ENCODE measurements around the gene CCDC159.
"Not testable (repeated sequence)": the region's sequence is repeated elsewhere in the genome, so short reads cannot be mapped to it uniquely, and the experiment has no call there.

The CCDC159 gene

GRCh38 chr19:11338121-11338520 lies 8.2 kb upstream of the CCDC159 start:
- H3K4me3 ChIP-seq (ENCODE audit: low read depth in 1 of 5, low read length in 5 of 5), result peak overlapping the region in 1 of 5 donors; percentile 82
- H3K9me3 ChIP-seq (ENCODE audit: control insufficient read depth in 5 of 5, low read length in 5 of 5), result no peaks in the 10 kb centered on the region
- H3K36me3 ChIP-seq (ENCODE audit: control insufficient read depth in 5 of 5, insufficient read depth in 5 of 5, low read length in 5 of 5), result peaks cover 0 to 45% (median 33%) of the 10 kb centered on the region in 5 donors
- H3K27me3 ChIP-seq (ENCODE audit: control insufficient read depth in 5 of 5, insufficient read depth in 4 of 5, low read length in 5 of 5), result no peaks in the 10 kb centered on the region
- no peak overlapping the region for H3K27ac ChIP-seq (ENCODE audit: low read depth, low read length)
- H3K4me1 ChIP-seq (ENCODE audit: control insufficient read depth in 5 of 5, insufficient read depth in 5 of 5, low read length in 5 of 5), result peaks cover 4 to 21% (median 17%) of the 10 kb centered on the region in 5 donors
- H3K9ac ChIP-seq (ENCODE audit: low read length in 5 of 5), result peak overlapping the region in 3 of 5 donors; percentile 73 to 75 (median 74)

- H3K27me3 ChIP-seq (ENCODE audit: control insufficient read depth in 5 of 5, insufficient read depth in 4 of 5, low read length in 5 of 5), result no peaks in the 10 kb centered on the region
- H3K9me3 ChIP-seq (ENCODE audit: control insufficient read depth in 5 of 5, low read length in 5 of 5), result no peaks in the 10 kb centered on the region
- peak overlapping the region; percentile 23 for H3K27ac ChIP-seq (ENCODE audit: low read depth, low read length)
- H3K4me3 ChIP-seq (ENCODE audit: low read depth in 1 of 5, low read length in 5 of 5), result peak overlapping the region; percentile 37 to 82 (median 76)
- peaks cover 0 to 41% (median 29%) of the 10 kb centered on the region in 5 donors for H3K36me3 ChIP-seq (ENCODE audit: control insufficient read depth in 5 of 5, insufficient read depth in 5 of 5, low read length in 5 of 5)
- peaks cover 4 to 23% (median 17%) of the 10 kb centered on the region in 5 donors for H3K4me1 ChIP-seq (ENCODE audit: control insufficient read depth in 5 of 5, insufficient read depth in 5 of 5, low read length in 5 of 5)
- peak overlapping the region in 4 of 5 donors; percentile 30 to 75 (median 74) for H3K9ac ChIP-seq (ENCODE audit: low read length in 5 of 5)
Observed at GRCh38 chr19:11338569-11339253, 7.6 kb upstream of the CCDC159 start.

GRCh38 chr19:11339254-11340098 lies 6.8 kb upstream of the CCDC159 start, which contains the start of gene RAB3D:
TSS of gene RAB3D (minus strand) at chr19:11339657. CDS start at chr19:11337399, 2,258 bp downstream.
- Histone ChIP-seq H3K27me3 (ENCODE audit: control insufficient read depth in 5 of 5, insufficient read depth in 4 of 5, low read length in 5 of 5) (no peaks in the 10 kb centered on the region), H3K36me3 (ENCODE audit: control insufficient read depth in 5 of 5, insufficient read depth in 5 of 5, low read length in 5 of 5) (peaks cover 0 to 34% (median 25%) of the 10 kb centered on the region in 5 donors), H3K4me1 (ENCODE audit: control insufficient read depth in 5 of 5, insufficient read depth in 5 of 5, low read length in 5 of 5) (peaks cover 7 to 30% (median 22%) of the 10 kb centered on the region in 5 donors), H3K27ac (ENCODE audit: low read depth, low read length) (peak within 1 kb of the TSS; percentile 23), H3K4me3 (ENCODE audit: low read depth in 1 of 5, low read length in 5 of 5) (peak within 1 kb of the TSS; percentile 66 to 82 (median 76)), H3K9ac (ENCODE audit: low read length in 5 of 5) (peak within 1 kb of the TSS in 4 of 5 donors; percentile 48 to 75 (median 74)), H3K9me3 (ENCODE audit: control insufficient read depth in 5 of 5, low read length in 5 of 5) (no peaks in the 10 kb centered on the region)

- not testable (repeated sequence) for H3K27me3 ChIP-seq (ENCODE audit: control insufficient read depth in 5 of 5, insufficient read depth in 4 of 5, low read length in 5 of 5); H3K9me3 ChIP-seq (ENCODE audit: control insufficient read depth in 5 of 5, low read length in 5 of 5); H3K27ac ChIP-seq (ENCODE audit: low read depth, low read length)
- peak overlapping the region; percentile 66 to 82 (median 76) for H3K4me3 ChIP-seq (ENCODE audit: low read depth in 1 of 5, low read length in 5 of 5)
- H3K4me1 ChIP-seq (ENCODE audit: control insufficient read depth in 5 of 5, insufficient read depth in 5 of 5, low read length in 5 of 5), result peaks cover 7 to 34% (median 27%) of the 10 kb centered on the region in 5 donors
- peak overlapping the region in 1 of 5 donors; percentile 1 for H3K9ac ChIP-seq (ENCODE audit: low read length in 5 of 5)
- H3K36me3 ChIP-seq (ENCODE audit: control insufficient read depth in 5 of 5, insufficient read depth in 5 of 5, low read length in 5 of 5), result peaks cover 0 to 29% (median 23%) of the 10 kb centered on the region in 5 donors
Observed at GRCh38 chr19:11340099-11340467, 6.2 kb upstream of the CCDC159 start.

- no peaks in the 10 kb centered on the region for H3K9me3 ChIP-seq (ENCODE audit: control insufficient read depth in 5 of 5, low read length in 5 of 5)
- no peak overlapping the region for H3K9ac ChIP-seq (ENCODE audit: low read length in 5 of 5)
- no peak overlapping the region for H3K4me3 ChIP-seq (ENCODE audit: low read depth in 1 of 5, low read length in 5 of 5)
- H3K36me3 ChIP-seq (ENCODE audit: control insufficient read depth in 5 of 5, insufficient read depth in 5 of 5, low read length in 5 of 5), result peaks cover 0 to 8% (median 5%) of the 10 kb centered on the region in 5 donors
- H3K27ac ChIP-seq (ENCODE audit: low read depth, low read length), result no peak overlapping the region
- peaks cover 13 to 51% (median 43%) of the 10 kb centered on the region in 5 donors for H3K4me1 ChIP-seq (ENCODE audit: control insufficient read depth in 5 of 5, insufficient read depth in 5 of 5, low read length in 5 of 5)
- no peaks in the 10 kb centered on the region for H3K27me3 ChIP-seq (ENCODE audit: control insufficient read depth in 5 of 5, insufficient read depth in 4 of 5, low read length in 5 of 5)
Observed at GRCh38 chr19:11342429-11342828, 3.9 kb upstream of the CCDC159 start.

DNA sequence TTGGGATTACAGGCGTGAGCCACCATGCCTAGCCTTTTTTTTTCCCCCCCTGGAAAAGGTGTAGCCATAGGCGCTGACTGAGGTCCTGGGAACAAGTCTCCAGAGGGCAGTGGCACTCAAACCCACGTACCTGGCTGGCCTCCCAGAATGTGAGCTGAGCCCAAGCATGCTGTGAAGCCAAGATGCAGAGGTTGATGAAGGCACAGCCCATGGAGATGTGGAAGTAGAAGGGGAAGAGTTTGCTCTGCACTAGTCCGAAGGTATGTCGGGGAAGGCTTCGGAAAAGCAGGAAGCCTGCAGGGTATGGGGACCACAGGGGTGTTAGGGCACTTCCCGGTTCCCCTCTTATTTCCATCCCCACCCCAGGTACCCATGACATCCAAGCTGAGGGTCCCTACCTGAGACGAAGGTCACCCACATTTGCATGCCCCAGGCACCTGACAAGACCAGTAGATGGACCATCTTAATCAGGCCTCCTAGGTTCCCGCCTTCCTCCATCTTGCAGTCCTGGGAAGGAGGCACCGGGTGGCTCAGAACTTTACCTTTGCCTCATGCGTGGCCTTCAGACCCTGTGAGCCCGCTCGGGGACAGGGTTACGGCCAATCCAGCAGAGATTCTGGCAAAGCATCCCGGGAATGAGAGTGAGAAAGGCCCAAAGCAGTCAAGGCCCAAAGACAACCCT lies 1.1 kb upstream of the CCDC159 start:
- peaks cover 9 to 30% (median 26%) of the 10 kb centered on the region in 5 donors for H3K4me1 ChIP-seq (ENCODE audit: control insufficient read depth in 5 of 5, insufficient read depth in 5 of 5, low read length in 5 of 5)
- peak overlapping the region; percentile 83 to 89 (median 86) for H3K4me3 ChIP-seq (ENCODE audit: low read depth in 1 of 5, low read length in 5 of 5)
- peaks cover 0 to 11% (median 9%) of the 10 kb centered on the region in 5 donors for H3K9me3 ChIP-seq (ENCODE audit: control insufficient read depth in 5 of 5, low read length in 5 of 5)
- H3K36me3 ChIP-seq (ENCODE audit: control insufficient read depth in 5 of 5, insufficient read depth in 5 of 5, low read length in 5 of 5), result peaks cover 0 to 8% (median 7%) of the 10 kb centered on the region in 5 donors
- peak overlapping the region; percentile 77 for H3K27ac ChIP-seq (ENCODE audit: low read depth, low read length)
- H3K27me3 ChIP-seq (ENCODE audit: control insufficient read depth in 5 of 5, insufficient read depth in 4 of 5, low read length in 5 of 5), result no peaks in the 10 kb centered on the region
- peak overlapping the region in 4 of 5 donors; percentile 69 to 84 (median 78) for H3K9ac ChIP-seq (ENCODE audit: low read length in 5 of 5)

- Histone ChIP-seq H3K36me3 (ENCODE audit: control insufficient read depth in 5 of 5, insufficient read depth in 5 of 5, low read length in 5 of 5) (peaks cover 0 to 6% (median 2%) of the 10 kb centered on the region in 5 donors), H3K9ac (ENCODE audit: low read length in 5 of 5) (no peak overlapping the region), H3K9me3 (ENCODE audit: control insufficient read depth in 5 of 5, low read length in 5 of 5) (peaks cover 0 to 11% (median 9%) of the 10 kb centered on the region in 5 donors), H3K4me3 (ENCODE audit: low read depth in 1 of 5, low read length in 5 of 5) (no peak overlapping the region), H3K27ac (ENCODE audit: low read depth, low read length) (peak overlapping the region; percentile 77), H3K27me3 (ENCODE audit: control insufficient read depth in 5 of 5, insufficient read depth in 4 of 5, low read length in 5 of 5) (no peaks in the 10 kb centered on the region), H3K4me1 (ENCODE audit: control insufficient read depth in 5 of 5, insufficient read depth in 5 of 5, low read length in 5 of 5) (peaks cover 9 to 30% (median 26%) of the 10 kb centered on the region in 5 donors)
Observed at GRCh38 chr19:11347546-11348039, 1.3 kb downstream of the CCDC159 start.

DNA sequence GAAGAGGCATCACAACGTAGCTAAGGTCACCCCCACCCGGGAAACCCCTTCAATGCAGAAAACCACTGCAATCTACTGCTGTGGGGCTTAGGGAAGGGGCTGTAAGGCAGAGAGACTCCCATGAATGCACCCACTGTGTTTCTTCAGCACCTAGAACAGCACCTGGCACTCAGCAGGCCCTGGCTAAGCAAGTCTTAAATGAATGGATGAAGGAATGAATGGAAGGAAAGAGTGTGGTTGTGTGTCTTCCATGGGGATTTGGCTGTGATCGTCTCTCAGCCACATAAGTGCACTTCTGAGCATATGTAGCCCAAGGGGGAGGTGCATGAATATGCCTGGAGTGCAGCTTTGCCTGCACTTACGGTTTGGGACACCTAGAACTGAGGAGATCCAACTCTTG lies 2.9 kb downstream of the CCDC159 start:
- Histone ChIP-seq H3K4me1 (ENCODE audit: control insufficient read depth in 5 of 5, insufficient read depth in 5 of 5, low read length in 5 of 5) (peaks cover 9 to 28% (median 24%) of the 10 kb centered on the region in 5 donors), H3K4me3 (ENCODE audit: low read depth in 1 of 5, low read length in 5 of 5) (peak overlapping the region in 1 of 5 donors; percentile 35), H3K9ac (ENCODE audit: low read length in 5 of 5) (no peak overlapping the region), H3K9me3 (ENCODE audit: control insufficient read depth in 5 of 5, low read length in 5 of 5) (peaks cover 0 to 11% (median 9%) of the 10 kb centered on the region in 5 donors), H3K27ac (ENCODE audit: low read depth, low read length) (no peak overlapping the region), H3K36me3 (ENCODE audit: control insufficient read depth in 5 of 5, insufficient read depth in 5 of 5, low read length in 5 of 5) (peaks cover 0 to 2% (median 0%) of the 10 kb centered on the region in 5 donors), H3K27me3 (ENCODE audit: control insufficient read depth in 5 of 5, insufficient read depth in 4 of 5, low read length in 5 of 5) (no peaks in the 10 kb centered on the region)

DNA sequence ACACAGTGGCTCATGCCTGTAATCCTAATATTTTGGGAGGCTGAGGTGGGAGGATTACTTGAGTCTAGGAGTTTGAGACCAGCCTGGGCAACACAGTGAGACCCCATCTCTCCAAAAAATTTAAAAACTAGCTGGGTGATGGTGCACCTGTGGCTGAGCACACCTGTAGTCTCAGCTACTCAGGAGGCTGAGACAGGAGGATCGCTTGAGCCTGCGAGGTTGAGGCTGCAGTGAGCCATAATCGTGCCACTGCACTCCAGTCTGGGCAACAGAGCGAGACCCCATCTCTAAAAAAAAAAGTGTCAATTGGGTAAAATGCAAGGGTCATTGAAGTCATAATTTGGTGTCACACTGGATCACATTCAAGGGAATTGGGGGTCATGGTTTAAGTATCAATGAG lies 7.8 kb downstream of the CCDC159 start:
- not testable (repeated sequence) for H3K27me3 ChIP-seq (ENCODE audit: control insufficient read depth in 5 of 5, insufficient read depth in 4 of 5, low read length in 5 of 5); H3K9me3 ChIP-seq (ENCODE audit: control insufficient read depth in 5 of 5, low read length in 5 of 5); H3K27ac ChIP-seq (ENCODE audit: low read depth, low read length); H3K4me3 ChIP-seq (ENCODE audit: low read depth in 1 of 5, low read length in 5 of 5); H3K36me3 ChIP-seq (ENCODE audit: control insufficient read depth in 5 of 5, insufficient read depth in 5 of 5, low read length in 5 of 5); H3K9ac ChIP-seq (ENCODE audit: low read length in 5 of 5)
- peaks cover 4 to 16% (median 12%) of the 10 kb centered on the region in 5 donors for H3K4me1 ChIP-seq (ENCODE audit: control insufficient read depth in 5 of 5, insufficient read depth in 5 of 5, low read length in 5 of 5)
